SH-SY5Y (cell line): ENCODE results near the gene RACK1.

Experiments used
- GATA2 ChIP-seq: IDR thresholded peaks from 2 replicates; pipeline ENCODE4 v1.6.1; 2011; ENCODE audit warnings: mild to moderate bottlenecking, low read depth, low read length
- GATA3 ChIP-seq: IDR thresholded peaks from 2 replicates; pipeline ENCODE4 v1.6.1; 2011; ENCODE audit warnings: low read depth, mild to moderate bottlenecking, low read length, moderate library complexity

DNA sequence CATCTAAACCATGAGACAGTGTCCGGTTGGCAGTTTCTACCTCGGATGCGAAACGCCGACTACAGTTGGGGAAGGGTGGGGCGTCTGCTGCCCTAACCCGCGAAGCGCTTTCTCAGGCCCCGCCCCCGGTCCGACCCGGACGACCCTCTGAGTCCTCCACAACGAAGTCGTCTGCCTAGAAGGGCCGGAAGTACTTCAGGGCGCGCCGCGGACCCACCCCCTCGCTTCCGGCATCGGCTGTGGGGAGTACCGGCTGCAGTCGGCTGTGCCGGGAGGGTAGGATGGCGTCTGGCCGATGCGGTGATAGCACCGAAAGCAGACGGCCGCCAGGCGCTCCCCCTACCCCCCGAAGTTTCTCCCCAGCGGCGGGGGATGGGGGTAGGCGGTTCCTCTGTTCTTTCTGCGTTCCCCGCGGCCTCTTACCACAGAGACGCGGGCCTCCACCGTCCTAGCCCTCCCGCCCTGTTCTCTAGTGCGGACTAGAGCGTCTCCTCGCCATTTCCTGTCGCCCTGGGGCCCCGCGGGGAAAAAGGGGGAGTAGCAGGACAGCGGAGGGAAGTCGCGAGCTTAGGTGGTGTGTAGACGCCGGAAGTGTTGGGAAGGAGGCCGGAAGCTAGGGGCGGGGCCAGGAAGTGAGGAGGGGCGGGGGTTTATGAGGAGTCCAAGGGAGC is 20.5 kb downstream of the RACK1 start, which contains the start of gene TRIM41:
- peak; percentile 14; the same call in 1 of the 2 replicates for TF ChIP-seq GATA2
- TF ChIP-seq GATA3: no peak
